Activated CD8-positive, alpha-beta T cell treated with anti-CD3 and anti-CD28 coated beads for 36 hours (primary cell): ENCODE results near the gene DLG2. TPM values are rescaled to one million over a fixed set of nuclear protein-coding genes. Genes with fewer than 3 reads are reported as not detected.
A peak's percentile ranks its signal among the peaks of the same experiment; 100 is the strongest.

Source experiments
- ATAC-seq: fragments of 200-7000 bp; cut with Tn5 transposase; one replicate; pipeline ENCODE4 v1.10.0; 2021; ENCODE audit warnings: mild to moderate bottlenecking, moderate library complexity
- CTCF ChIA-PET: fragments of 350-600 bp; sonication (Branson Sonifier 250); formaldehyde crosslinking; loops from one replicate; lab custom pipeline; 2021; ENCODE audit warnings: antibody characterized with exemption; lab: Charles Lee
- POLR2A ChIA-PET: fragments of 350-600 bp; sonication (Branson Sonifier 250); formaldehyde crosslinking; loops from one replicate; lab custom pipeline; 2021; ENCODE audit warnings: antibody characterized with exemption; lab: Charles Lee
- DNase-seq: peaks from one replicate; pipeline ENCODE4 v3.0.0-alpha.2; 2020
- H3K27ac Mint-ChIP-seq: one replicate; pipeline ENCODE4 v1.8.0; 2021; ENCODE audit warnings: mild to moderate bottlenecking, mixed read lengths
- H3K27me3 Mint-ChIP-seq: one replicate; pipeline ENCODE4 v1.8.0; 2021; ENCODE audit warnings: mixed read lengths
- H3K36me3 Mint-ChIP-seq: one replicate; pipeline ENCODE4 v1.8.0; 2021; ENCODE audit warnings: low read depth, mixed read lengths
- H3K4me1 Mint-ChIP-seq: one replicate; pipeline ENCODE4 v1.8.0; 2021; ENCODE audit warnings: low read depth, mixed read lengths
- H3K4me3 Mint-ChIP-seq: one replicate; pipeline ENCODE4 v1.8.0; 2021; ENCODE audit warnings: mild to moderate bottlenecking, moderate library complexity, mixed read lengths
- H3K9me3 Mint-ChIP-seq: one replicate; pipeline ENCODE4 v1.8.0; 2021; ENCODE audit warnings: mixed read lengths
- intact Hi-C: fragments of 100-400 bp; cut with micrococcal nuclease; formaldehyde crosslinking; loops from one replicate; pipeline ENCODE4 v1.10.0; 2022
- total RNA-seq, 2 experiments: library from RNA; stranded (reverse); gene quantifications; one replicate each; pipeline ENCODE4 v1.2.3, GENCODE V29; 2021
- TF ChIP-seq, protein P1 (sequence below): fragments of 200-600 bp; IDR thresholded peaks from one replicate; pipeline ENCODE4 v1.8.0; 2022; ENCODE audit warnings: antibody characterized with exemption, mild to moderate bottlenecking

The DLG2 gene
- total RNA-seq, 2 experiments from 2014 or later: 2.2 to 2.6 TPM

DNA sequence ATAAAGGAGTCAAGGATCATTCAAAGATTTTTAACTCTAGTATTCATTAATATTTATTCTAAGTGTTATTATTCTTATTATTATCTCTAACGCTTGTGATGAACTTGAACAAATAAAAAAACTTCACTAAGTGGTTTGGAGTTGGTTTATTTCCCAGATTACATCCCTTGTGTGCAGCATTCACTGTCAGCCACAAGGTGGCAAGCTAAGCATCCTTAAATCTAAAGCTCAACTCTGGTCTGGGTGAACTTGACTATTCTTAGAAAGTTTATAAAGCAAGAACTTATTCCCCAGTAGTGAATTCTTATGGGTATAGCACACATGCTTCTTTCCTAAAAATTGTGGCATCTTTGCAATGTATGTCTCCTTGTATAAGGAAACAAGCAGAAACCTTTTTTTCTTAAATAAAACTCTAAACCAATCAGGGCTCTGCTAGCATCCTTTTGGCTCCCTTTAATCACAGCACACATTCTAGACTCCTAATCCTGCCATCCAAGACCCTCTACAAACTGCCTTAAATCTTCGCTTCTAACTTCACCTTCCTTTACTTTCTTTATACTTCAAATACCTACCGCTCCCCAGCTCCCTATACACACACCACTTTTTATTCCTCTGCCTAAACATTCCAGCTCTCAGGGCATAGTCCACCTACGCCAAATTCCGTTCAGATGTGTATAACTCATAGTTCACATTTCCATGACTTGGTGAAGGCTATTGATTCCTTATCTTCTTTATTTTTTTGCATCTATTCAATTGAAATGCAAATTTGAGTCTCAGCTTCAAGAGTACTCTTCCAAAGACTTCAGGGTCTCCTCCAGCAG lies 1068.8 kb downstream of the DLG2 start:
- H3K4me1 Mint-ChIP-seq: no peaks in the 10 kb centered on the region
- POLR2A ChIA-PET: no interaction called here
- no peaks in the 10 kb centered on the region for H3K9me3 Mint-ChIP-seq
- intact Hi-C loops: no loop called here
- H3K4me3 Mint-ChIP-seq: no peak overlapping the region
- H3K27ac Mint-ChIP-seq: no peak overlapping the region
- no peaks in the 10 kb centered on the region for H3K27me3 Mint-ChIP-seq
- TF ChIP-seq, protein P1, sequence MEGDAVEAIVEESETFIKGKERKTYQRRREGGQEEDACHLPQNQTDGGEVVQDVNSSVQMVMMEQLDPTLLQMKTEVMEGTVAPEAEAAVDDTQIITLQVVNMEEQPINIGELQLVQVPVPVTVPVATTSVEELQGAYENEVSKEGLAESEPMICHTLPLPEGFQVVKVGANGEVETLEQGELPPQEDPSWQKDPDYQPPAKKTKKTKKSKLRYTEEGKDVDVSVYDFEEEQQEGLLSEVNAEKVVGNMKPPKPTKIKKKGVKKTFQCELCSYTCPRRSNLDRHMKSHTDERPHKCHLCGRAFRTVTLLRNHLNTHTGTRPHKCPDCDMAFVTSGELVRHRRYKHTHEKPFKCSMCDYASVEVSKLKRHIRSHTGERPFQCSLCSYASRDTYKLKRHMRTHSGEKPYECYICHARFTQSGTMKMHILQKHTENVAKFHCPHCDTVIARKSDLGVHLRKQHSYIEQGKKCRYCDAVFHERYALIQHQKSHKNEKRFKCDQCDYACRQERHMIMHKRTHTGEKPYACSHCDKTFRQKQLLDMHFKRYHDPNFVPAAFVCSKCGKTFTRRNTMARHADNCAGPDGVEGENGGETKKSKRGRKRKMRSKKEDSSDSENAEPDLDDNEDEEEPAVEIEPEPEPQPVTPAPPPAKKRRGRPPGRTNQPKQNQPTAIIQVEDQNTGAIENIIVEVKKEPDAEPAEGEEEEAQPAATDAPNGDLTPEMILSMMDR: peak; percentile 59
- DNase-seq: peak; percentile 26
- CTCF ChIA-PET: interaction anchor here (0.7 to 1.6 kb wide), 6 partner anchors 8 to 1033 kb away, joined by 3 to 6 read pairs (median 3); no protein-coding TSS in a partner anchor
- no peaks in the 10 kb centered on the region for H3K36me3 Mint-ChIP-seq
- ATAC-seq: no peak

DNA sequence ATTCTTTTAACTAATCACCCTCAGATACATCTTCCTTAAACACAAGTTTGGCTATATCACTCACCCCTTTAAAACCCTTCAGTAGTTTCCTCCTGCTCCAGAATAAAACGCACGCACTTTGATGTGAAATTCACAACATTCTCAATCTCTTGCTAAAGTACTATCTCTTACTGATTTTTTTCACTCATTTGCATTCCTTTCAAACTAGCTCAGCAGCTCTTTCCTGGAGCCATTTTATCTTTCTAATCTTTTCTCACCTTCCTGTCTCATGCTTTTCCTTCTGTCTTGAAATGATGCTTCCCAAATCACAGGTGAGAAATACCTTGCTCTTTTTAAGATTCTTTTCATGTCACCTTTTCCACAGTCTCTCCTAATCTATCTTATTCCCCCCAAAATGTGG lies 1074.4 kb downstream of the DLG2 start:
- DNase-seq (no peak), ATAC-seq (no peak)
- Mint-ChIP-seq H3K27ac (no peak overlapping the region), H3K9me3 (no peaks in the 10 kb centered on the region), H3K4me1 (no peaks in the 10 kb centered on the region), H3K36me3 (no peaks in the 10 kb centered on the region), H3K4me3 (no peak overlapping the region), H3K27me3 (no peaks in the 10 kb centered on the region)
- intact Hi-C loops: no loop called here
- ChIA-PET CTCF (interaction anchor here (1.0 kb wide), 1 partner anchor 12 kb away, joined by 4 read pairs; no protein-coding TSS in a partner anchor), POLR2A (no interaction called here)
- TF ChIP-seq, protein P1: no peak

GRCh38 chr11:84549217-84549616 lies 1077.9 kb downstream of the DLG2 start:
- Mint-ChIP-seq H3K36me3 (no peaks in the 10 kb centered on the region), H3K27me3 (no peaks in the 10 kb centered on the region), H3K27ac (no peak overlapping the region), H3K9me3 (no peaks in the 10 kb centered on the region), H3K4me3 (no peak overlapping the region), H3K4me1 (no peaks in the 10 kb centered on the region)
- TF ChIP-seq, protein P1: no peak
- DNase-seq (no peak), ATAC-seq (no peak)
- ChIA-PET CTCF (interaction anchor here (1.1 kb wide), 1 partner anchor 16 kb away, joined by 3 read pairs; no protein-coding TSS in a partner anchor), POLR2A (no interaction called here)
- intact Hi-C loops: no loop called here

DNA sequence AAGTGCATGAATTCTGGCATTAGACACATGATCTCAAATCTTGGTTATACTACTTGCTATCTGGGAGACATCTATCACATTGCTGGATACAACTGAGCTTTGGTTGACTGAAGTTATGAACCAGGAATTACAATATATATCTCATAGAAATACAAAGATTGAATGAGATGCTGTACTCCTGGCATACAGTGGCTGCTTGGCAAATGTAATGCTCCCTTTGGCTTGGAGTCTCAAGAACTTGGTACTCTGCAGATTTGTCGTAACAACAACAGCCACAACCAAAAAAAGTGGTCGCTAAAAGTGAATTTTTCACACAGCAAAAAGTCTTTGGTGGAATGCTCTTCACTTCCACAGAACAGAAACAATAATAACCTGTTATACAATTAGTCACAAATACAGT lies 1082.6 kb downstream of the DLG2 start:
- Mint-ChIP-seq H3K27me3 (no peaks in the 10 kb centered on the region), H3K36me3 (no peaks in the 10 kb centered on the region), H3K4me1 (no peaks in the 10 kb centered on the region), H3K9me3 (peaks cover 6% of the 10 kb centered on the region), H3K4me3 (no peak overlapping the region), H3K27ac (no peak overlapping the region)
- TF ChIP-seq, protein P1: no peak
- ATAC-seq (no peak), DNase-seq (no peak)
- intact Hi-C loops: no loop called here
- POLR2A ChIA-PET: no interaction called here
- CTCF ChIA-PET: no interaction called here

- ATAC-seq: no peak
- TF ChIP-seq, protein P1: no peak
- ChIA-PET POLR2A (no interaction called here), CTCF (no interaction called here)
- H3K36me3 Mint-ChIP-seq: no peaks in the 10 kb centered on the region
- DNase-seq: no peak
- no peak overlapping the region for H3K27ac Mint-ChIP-seq
- no peak overlapping the region for H3K4me3 Mint-ChIP-seq
- H3K9me3 Mint-ChIP-seq: peaks cover 6% of the 10 kb centered on the region
- no peaks in the 10 kb centered on the region for H3K27me3 Mint-ChIP-seq
- no peaks in the 10 kb centered on the region for H3K4me1 Mint-ChIP-seq
- intact Hi-C loops: no loop called here
Measured at GRCh38 chr11:84543367-84544159, 1083.6 kb downstream of the DLG2 start.
